EL (cell line): Measurements from ENCODE around the gene RBP4.

Source experiments
- DNase-seq: peaks from one replicate; pipeline ENCODE4 v3.0.0-alpha.2; 2016

Gene RBP4

GRCh38 chr10:93595378-93596161, 5.5 kb downstream of the RBP4 start:
- no peak for DNase-seq

- no peak for DNase-seq
These were observed 6.5 kb downstream of the RBP4 start for GRCh38 chr10:93594518-93594917.

GRCh38 chr10:93593749-93594148, 7.3 kb downstream of the RBP4 start:
- DNase-seq, result no peak

GRCh38 chr10:93593254-93593653, 7.8 kb downstream of the RBP4 start:
- DNase-seq, result no peak

- DNase-seq, result no peak
These were observed 9.8 kb downstream of the RBP4 start for GRCh38 chr10:93591065-93591808.

- no peak for DNase-seq
These were observed 10.4 kb downstream of the RBP4 start for GRCh38 chr10:93590638-93591037.

- no peak for DNase-seq
These were observed 11.1 kb downstream of the RBP4 start for GRCh38 chr10:93589648-93590562.

- no peak for DNase-seq
These were observed 16.6 kb downstream of the RBP4 start for GRCh38 chr10:93584445-93584844.

GRCh38 chr10:93580828-93581227, 20.2 kb downstream of the RBP4 start:
- DNase-seq, result peak; percentile 31

- no peak for DNase-seq
These were observed 20.9 kb downstream of the RBP4 start for GRCh38 chr10:93579985-93580711.

GRCh38 chr10:93579089-93579488, 21.9 kb downstream of the RBP4 start:
- no peak for DNase-seq

GRCh38 chr10:93577565-93577964, 23.5 kb downstream of the RBP4 start:
- no peak for DNase-seq

GRCh38 chr10:93576888-93577287, 24.1 kb downstream of the RBP4 start:
- DNase-seq, result no peak

GRCh38 chr10:93573924-93574323, 27.1 kb downstream of the RBP4 start:
- DNase-seq, result no peak

- no peak for DNase-seq
These were observed 27.8 kb downstream of the RBP4 start for GRCh38 chr10:93573051-93573909.

- no peak for DNase-seq
These were observed 28.4 kb downstream of the RBP4 start for GRCh38 chr10:93572606-93573005.

- DNase-seq, result no peak
These were observed 30.7 kb downstream of the RBP4 start for GRCh38 chr10:93570383-93570782.

GRCh38 chr10:93568105-93568390, 33.0 kb downstream of the RBP4 start:
- no peak for DNase-seq

GRCh38 chr10:93567277-93568104, 33.5 kb downstream of the RBP4 start:
- DNase-seq, result no peak

GRCh38 chr10:93566435-93567276, 34.4 kb downstream of the RBP4 start, which contains the start of gene FFAR4:
FFAR4 (plus strand) TSS chr10:93566665; CDS start chr10:93566721, 56 bp downstream.
- peak; percentile 53 for DNase-seq
